DND-41 (cell line): Measurements from ENCODE around the gene DUOX2.

Experiments used
- CTCF ChIP-seq: IDR thresholded peaks from 2 replicates; pipeline ENCODE4 v1.5.1; 2012; ENCODE audit warnings: borderline replicate concordance, low read length, moderate library complexity, mild to moderate bottlenecking; ENCODE audit not compliant: poor library complexity, severe bottlenecking; ENCODE audit errors: extremely low read depth
- EZH2 ChIP-seq: IDR thresholded peaks from 3 replicates; pipeline ENCODE4 v1.6.1; 2012; ENCODE audit warnings: borderline replicate concordance, low read depth, mild to moderate bottlenecking, moderate library complexity, low read length, inconsistent platforms; ENCODE audit not compliant: severe bottlenecking

DNA sequence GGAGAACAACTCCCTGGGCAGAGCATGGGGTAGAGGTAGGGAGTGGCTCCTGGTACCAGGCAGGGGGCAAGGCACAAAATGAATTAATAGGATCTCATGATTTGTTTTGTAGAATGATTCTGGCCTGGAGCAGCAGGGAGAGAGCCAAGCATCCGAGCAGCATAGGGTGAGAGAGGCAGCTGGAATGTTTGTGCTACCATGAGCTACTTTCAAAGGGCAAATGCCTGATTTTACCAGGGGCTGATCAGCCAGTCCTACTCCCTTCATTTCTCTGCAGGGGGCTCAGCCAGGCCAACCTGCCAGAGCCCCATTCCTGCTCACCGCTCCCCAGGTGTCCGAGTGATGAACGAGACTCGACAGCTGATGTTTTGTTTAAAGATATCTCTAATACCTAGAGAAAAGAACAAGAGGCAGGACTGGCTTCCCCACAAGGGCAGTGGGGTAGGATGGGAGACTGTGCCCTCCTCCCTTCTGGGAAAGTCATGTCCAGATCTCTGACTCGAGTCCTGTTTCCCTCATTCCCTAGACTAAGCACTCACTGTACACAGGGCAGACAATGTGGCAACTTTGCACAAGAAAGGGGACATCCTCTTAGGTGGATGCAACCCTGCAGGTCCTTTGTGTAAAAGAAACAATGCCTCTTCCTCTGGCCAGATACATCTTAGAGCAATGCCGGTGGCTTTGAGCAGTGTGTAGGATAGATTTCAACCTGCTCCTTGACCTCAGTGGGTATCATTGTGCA is 12.9 kb downstream of the DUOX2 start:
- TF ChIP-seq CTCF (no peak), EZH2 (no peak)
